Caco-2 (cell line): ENCODE results near the gene KIAA0232. TPM values are rescaled to one million over a fixed set of nuclear protein-coding genes. Genes with fewer than 3 reads are reported as not detected.

Source experiments
- BruUV-seq: library from RNA; stranded (reverse); fragments of 400-500 nt; replicated peaks from 2 replicates; lab custom pipeline; 2021; lab: Mats Ljungman, UMichigan
- CTCF ChIA-PET: fragments of 300-600 bp; sonication (Branson Sonifier 250); formaldehyde crosslinking; loops from one replicate; lab custom pipeline; 2022; ENCODE audit warnings: antibody characterized with exemption; lab: Charles Lee
- POLR2A ChIA-PET: fragments of 300-600 bp; sonication (Branson Sonifier 250); formaldehyde crosslinking; loops from one replicate; lab custom pipeline; 2022; ENCODE audit warnings: antibody characterized with exemption; lab: Charles Lee
- DNase-seq, 2 experiments: peaks; one replicate each; pipeline versions ENCODE4 v3.0.0 to v3.0.0-alpha.2; 2020 to 2022
- H3K27me3 ChIP-seq: replicated peaks from 2 replicates; pipeline ENCODE4 v1.6.0; 2011; ENCODE audit warnings: low read length; ENCODE audit not compliant: control insufficient read depth, insufficient read depth
- H3K36me3 ChIP-seq: 2 replicates; pipeline ENCODE4 v1.5.1; 2011; ENCODE audit warnings: low read length; ENCODE audit not compliant: control insufficient read depth, insufficient read depth
- H3K4me1 ChIP-seq: fragments of 250-450 bp; sonication (Bioruptor Pico); 2 replicates; pipeline ENCODE4 v1.5.1; 2020; ENCODE audit warnings: mild to moderate bottlenecking
- H3K4me3 ChIP-seq: 2 replicates; pipeline ENCODE4 v1.5.1; 2011; ENCODE audit warnings: low read depth, mild to moderate bottlenecking, control low read depth, low read length
- H3K9me3 ChIP-seq: fragments of 250-450 bp; sonication (Bioruptor Pico); 2 replicates; pipeline ENCODE4 v1.5.1; 2020; ENCODE audit warnings: mild to moderate bottlenecking, moderate library complexity
- H3K27ac Mint-ChIP-seq: one replicate; pipeline ENCODE4 v1.8.0; 2022; ENCODE audit warnings: mixed read lengths; ENCODE audit not compliant: unreplicated experiment
- H3K27me3 Mint-ChIP-seq: one replicate; pipeline ENCODE4 v1.8.0; 2022; ENCODE audit warnings: mixed read lengths; ENCODE audit not compliant: insufficient read depth, unreplicated experiment
- H3K36me3 Mint-ChIP-seq: one replicate; pipeline ENCODE4 v1.8.0; 2022; ENCODE audit warnings: mild to moderate bottlenecking, mixed read lengths; ENCODE audit not compliant: insufficient read depth, unreplicated experiment
- H3K4me1 Mint-ChIP-seq: one replicate; pipeline ENCODE4 v1.8.0; 2022; ENCODE audit warnings: low read depth, mixed read lengths; ENCODE audit not compliant: unreplicated experiment
- H3K4me3 Mint-ChIP-seq: one replicate; pipeline ENCODE4 v1.8.0; 2022; ENCODE audit warnings: mild to moderate bottlenecking, moderate library complexity, mixed read lengths; ENCODE audit not compliant: unreplicated experiment
- H3K9me3 Mint-ChIP-seq: one replicate; pipeline ENCODE4 v1.8.0; 2022; ENCODE audit warnings: mixed read lengths; ENCODE audit not compliant: unreplicated experiment
- CTCF ChIP-seq, 2 experiments: fragments of 200-600 bp in 1 of 2; IDR thresholded peaks; 1 replicate in 1 of 2; 2 replicates in 1 of 2; pipeline versions ENCODE4 v1.5.1 to v1.8.0; 2011 to 2022; ENCODE audit warnings: antibody characterized with exemption in 1 of 2, control low read depth in 1 of 2, inconsistent platforms in 1 of 2, low read depth in 1 of 2, low read length in 1 of 2, mild to moderate bottlenecking in 1 of 2, moderate library complexity in 1 of 2; ENCODE audit not compliant: insufficient read depth in 1 of 2, severe bottlenecking in 1 of 2, unreplicated experiment in 1 of 2
- intact Hi-C: fragments of 100-400 bp; cut with micrococcal nuclease; formaldehyde crosslinking; loops from one replicate; pipeline ENCODE4 v1.10.0; 2022; ENCODE audit not compliant: unreplicated experiment
- total RNA-seq: library from RNA; stranded (reverse); gene quantifications from 2 replicates; pipeline ENCODE4 v1.2.3, GENCODE V29; 2022

The KIAA0232 gene
- total RNA-seq, 1 experiment from 2014 or later, result 19.7 TPM

GRCh38 chr4:6824071-6824470 is 41.5 kb downstream of the KIAA0232 start:
- H3K36me3 ChIP-seq, result no peaks in the 10 kb centered on the region
- Mint-ChIP-seq H3K36me3 (peaks cover 38% of the 10 kb centered on the region), H3K27me3 (no peaks in the 10 kb centered on the region), H3K27ac (no peak overlapping the region), H3K9me3 (peaks cover 19% of the 10 kb centered on the region), H3K4me1 (no peaks in the 10 kb centered on the region), H3K4me3 (no peak overlapping the region)
- H3K4me1 ChIP-seq, result no peaks in the 10 kb centered on the region
- no TSS peak for BruUV-seq
- peaks cover 6% of the 10 kb centered on the region; the same call in 1 of the 2 replicates for H3K9me3 ChIP-seq
- intact Hi-C loops, result no loop called here
- no peaks in the 10 kb centered on the region for H3K27me3 ChIP-seq
- no peak for DNase-seq
- POLR2A ChIA-PET, result no interaction called here
- no peak overlapping the region for H3K4me3 ChIP-seq
- TF ChIP-seq CTCF (IDR thresholded peaks at IDR 0.05; ENCODE audit: insufficient read depth in 1 of 2, low read depth in 1 of 2, low read length in 1 of 2, severe bottlenecking in 1 of 2, unreplicated experiment in 1 of 2), result no peak
- CTCF ChIA-PET, result no interaction called here

GRCh38 chr4:6824772-6825402 is 42.4 kb downstream of the KIAA0232 start:
- no peak for DNase-seq
- TF ChIP-seq CTCF (IDR thresholded peaks at IDR 0.05; ENCODE audit: insufficient read depth in 1 of 2, low read depth in 1 of 2, low read length in 1 of 2, severe bottlenecking in 1 of 2, unreplicated experiment in 1 of 2), result no peak
- Histone ChIP-seq H3K4me3 (no peak overlapping the region), H3K27me3 (no peaks in the 10 kb centered on the region), H3K9me3 (no peaks in the 10 kb centered on the region), H3K36me3 (no peaks in the 10 kb centered on the region), H3K4me1 (no peaks in the 10 kb centered on the region)
- Mint-ChIP-seq H3K27ac (no peak overlapping the region), H3K27me3 (no peaks in the 10 kb centered on the region), H3K9me3 (peaks cover 11% of the 10 kb centered on the region), H3K4me1 (no peaks in the 10 kb centered on the region), H3K4me3 (no peak overlapping the region), H3K36me3 (peaks cover 44% of the 10 kb centered on the region)
- POLR2A ChIA-PET, result no interaction called here
- intact Hi-C loops, result no loop called here
- CTCF ChIA-PET, result no interaction called here
- no TSS peak for BruUV-seq

GRCh38 chr4:6825403-6825802 is 42.9 kb downstream of the KIAA0232 start:
- H3K36me3 Mint-ChIP-seq, result peaks cover 46% of the 10 kb centered on the region
- no TSS peak for BruUV-seq
- Histone ChIP-seq H3K36me3 (no peaks in the 10 kb centered on the region), H3K4me3 (no peak overlapping the region), H3K27me3 (no peaks in the 10 kb centered on the region), H3K9me3 (no peaks in the 10 kb centered on the region), H3K4me1 (no peaks in the 10 kb centered on the region)
- POLR2A ChIA-PET, result no interaction called here
- H3K27ac Mint-ChIP-seq, result no peak overlapping the region
- intact Hi-C loops, result no loop called here
- TF ChIP-seq CTCF (IDR thresholded peaks at IDR 0.05; ENCODE audit: insufficient read depth in 1 of 2, low read depth in 1 of 2, low read length in 1 of 2, severe bottlenecking in 1 of 2, unreplicated experiment in 1 of 2), result no peak
- CTCF ChIA-PET, result no interaction called here
- no peak overlapping the region for H3K4me3 Mint-ChIP-seq
- H3K9me3 Mint-ChIP-seq, result peaks cover 6% of the 10 kb centered on the region
- no peaks in the 10 kb centered on the region for H3K4me1 Mint-ChIP-seq
- no peaks in the 10 kb centered on the region for H3K27me3 Mint-ChIP-seq
- DNase-seq, result no peak
